Mesendoderm (in vitro differentiated cells): ENCODE results near the gene BMPER.

ENCODE experiments used
- DNase-seq: peaks from one replicate; pipeline ENCODE4 v3.0.0; 2013
- H2AK5ac ChIP-seq: 2 replicates; pipeline ENCODE4 v1.6.1; 2013; ENCODE audit warnings: low read length, inconsistent platforms
- H2BK120ac ChIP-seq: 2 replicates; pipeline ENCODE4 v1.6.1; 2013; ENCODE audit warnings: low read depth, mild to moderate bottlenecking, low read length, moderate library complexity, mixed read lengths
- H2BK15ac ChIP-seq: replicated peaks from 2 replicates; pipeline ENCODE4 v1.6.1; 2013; ENCODE audit warnings: low read depth, mild to moderate bottlenecking, moderate library complexity
- H2BK5ac ChIP-seq: 2 replicates; pipeline ENCODE4 v1.6.1; 2013; ENCODE audit warnings: low read length, inconsistent platforms
- H3K18ac ChIP-seq: 2 replicates; pipeline ENCODE4 v1.6.1; 2013; ENCODE audit warnings: mild to moderate bottlenecking, low read length, mixed read lengths
- H3K23ac ChIP-seq: one replicate; pipeline ENCODE4 v1.6.1; 2013; ENCODE audit warnings: low read length
- H3K27ac ChIP-seq: 2 replicates; pipeline ENCODE4 v1.5.1; 2013; ENCODE audit warnings: low read depth, mild to moderate bottlenecking, inconsistent platforms, low read length, moderate library complexity
- H3K27me3 ChIP-seq: 2 replicates; pipeline ENCODE4 v1.6.1; 2013; ENCODE audit warnings: low read length, control low read depth, mild to moderate bottlenecking, inconsistent platforms; ENCODE audit not compliant: insufficient read depth, poor library complexity
- H3K36me3 ChIP-seq: 2 replicates; pipeline ENCODE4 v1.6.1; 2013; ENCODE audit warnings: low read length, inconsistent platforms; ENCODE audit not compliant: control insufficient read depth, insufficient read depth
- H3K4ac ChIP-seq: one replicate; pipeline ENCODE4 v1.6.1; 2013; ENCODE audit warnings: low read depth, mild to moderate bottlenecking, low read length, moderate library complexity
- H3K4me1 ChIP-seq: 2 replicates; pipeline ENCODE4 v1.6.1; 2013; ENCODE audit warnings: low read depth, low read length, inconsistent platforms; ENCODE audit not compliant: control insufficient read depth
- H3K4me2 ChIP-seq: 2 replicates; pipeline ENCODE4 v1.6.1; 2013; ENCODE audit warnings: low read length
- H3K4me3 ChIP-seq: 2 replicates; pipeline ENCODE4 v1.5.1; 2013; ENCODE audit warnings: mild to moderate bottlenecking, low read length
- H3K56ac ChIP-seq: one replicate; pipeline ENCODE4 v1.6.1; 2013; ENCODE audit warnings: low read length
- H3K79me1 ChIP-seq: 2 replicates; pipeline ENCODE4 v1.6.1; 2013; ENCODE audit warnings: low read length, inconsistent platforms
- H3K79me2 ChIP-seq: 2 replicates; pipeline ENCODE4 v1.6.1; 2013; ENCODE audit warnings: mild to moderate bottlenecking, low read length; ENCODE audit not compliant: control insufficient read depth, insufficient read depth
- H3K9ac ChIP-seq: 2 replicates; pipeline ENCODE4 v1.6.1; 2013; ENCODE audit warnings: low read length, inconsistent platforms
- H4K5ac ChIP-seq: one replicate; pipeline ENCODE4 v1.6.1; 2013; ENCODE audit warnings: low read length
- H4K8ac ChIP-seq: one replicate; pipeline ENCODE4 v1.6.1; 2013; ENCODE audit warnings: low read depth, mild to moderate bottlenecking, control low read depth, low read length, moderate library complexity
- whole genome bisulfite sequencing: extraction: QIAGEN DNeasy Blood & Tissue Kit; methylation state at CpG from one replicate; pipeline ENCODE4 v1.1.7; 2013; ENCODE audit warnings: low lambda C conversion rate, missing lambda C conversion rate; ENCODE audit not compliant: insufficient coverage; ENCODE audit errors: extremely low coverage; 5-methylcytosine and 5-hydroxymethylcytosine counted together

The BMPER gene

GRCh38 chr7:34155220-34155908, 250.0 kb downstream of the BMPER start:
- Histone ChIP-seq H4K5ac (no peak overlapping the region), H3K27ac (no peak overlapping the region), H3K4me2 (no peak overlapping the region), H3K79me2 (no peaks in the 10 kb centered on the region), H2BK5ac (no peak overlapping the region), H3K4me3 (no peak overlapping the region), H2AK5ac (no peak overlapping the region), H3K56ac (no peak overlapping the region), H3K23ac (no peak overlapping the region), H4K8ac (no peak overlapping the region), H3K18ac (no peak overlapping the region), H3K9ac (no peak overlapping the region), H2BK120ac (no peak overlapping the region), H3K36me3 (no peaks in the 10 kb centered on the region), H3K4ac (no peak overlapping the region), H3K4me1 (no peaks in the 10 kb centered on the region), H2BK15ac (no peak overlapping the region), H3K79me1 (no peaks in the 10 kb centered on the region), H3K27me3 (no peaks in the 10 kb centered on the region)
- no CpG with 5 or more reads among the region's 3 CpGs for WGBS
- DNase-seq = no peak

- Histone ChIP-seq H4K5ac (no peak overlapping the region), H3K4ac (no peak overlapping the region)
- DNase-seq = no peak
These were observed 251.0 kb downstream of the BMPER start for GRCh38 chr7:34156336-34156735.

GRCh38 chr7:34157137-34157536, 251.8 kb downstream of the BMPER start:
- no peak for DNase-seq
- Histone ChIP-seq H3K23ac (no peak overlapping the region), H3K36me3 (no peaks in the 10 kb centered on the region), H2BK120ac (no peak overlapping the region), H3K18ac (no peak overlapping the region), H3K4me1 (no peaks in the 10 kb centered on the region), H2BK5ac (no peak overlapping the region), H3K56ac (no peak overlapping the region), H3K79me1 (no peaks in the 10 kb centered on the region), H3K79me2 (no peaks in the 10 kb centered on the region), H4K5ac (no peak overlapping the region), H3K9ac (no peak overlapping the region), H2AK5ac (no peak overlapping the region), H3K27me3 (no peaks in the 10 kb centered on the region), H3K4me3 (no peak overlapping the region), H4K8ac (no peak overlapping the region), H2BK15ac (no peak overlapping the region), H3K27ac (no peak overlapping the region), H3K4me2 (no peak overlapping the region), H3K4ac (no peak overlapping the region)
- no CpG with 5 or more reads among the region's 2 CpGs for WGBS

More at GRCh38 chr7:34156336-34156735, 251.0 kb downstream of the BMPER start:
- no peaks in the 10 kb centered on the region for H3K79me2 ChIP-seq
- H3K23ac ChIP-seq = no peak overlapping the region
- no peaks in the 10 kb centered on the region for H3K79me1 ChIP-seq
- H3K56ac ChIP-seq = no peak overlapping the region
- no peaks in the 10 kb centered on the region for H3K4me1 ChIP-seq
- no peak overlapping the region for H2BK120ac ChIP-seq
- H3K4me3 ChIP-seq = no peak overlapping the region
- H2BK15ac ChIP-seq = no peak overlapping the region
- H3K9ac ChIP-seq = no peak overlapping the region
- no peaks in the 10 kb centered on the region for H3K36me3 ChIP-seq
- WGBS = no CpG with 5 or more reads among the region's 2 CpGs
- no peak overlapping the region for H4K8ac ChIP-seq
- H2BK5ac ChIP-seq = no peak overlapping the region
- no peak overlapping the region for H3K4me2 ChIP-seq
- H3K27ac ChIP-seq = no peak overlapping the region
- no peak overlapping the region for H2AK5ac ChIP-seq
- H3K18ac ChIP-seq = no peak overlapping the region
- H3K27me3 ChIP-seq = no peaks in the 10 kb centered on the region

GRCh38 chr7:34158368-34159153, 253.2 kb downstream of the BMPER start:
- H3K36me3 ChIP-seq = no peaks in the 10 kb centered on the region
- H3K4me2 ChIP-seq = no peak overlapping the region
- H4K8ac ChIP-seq = no peak overlapping the region
- no peak overlapping the region for H3K56ac ChIP-seq
- H2BK120ac ChIP-seq = no peak overlapping the region
- H3K27me3 ChIP-seq = no peaks in the 10 kb centered on the region
- no peak overlapping the region for H2BK15ac ChIP-seq
- H3K27ac ChIP-seq = no peak overlapping the region
- H3K4me1 ChIP-seq = no peaks in the 10 kb centered on the region
- no peak overlapping the region for H3K9ac ChIP-seq
- H3K18ac ChIP-seq = no peak overlapping the region
- whole genome bisulfite sequencing = no CpG with 5 or more reads among the region's 12 CpGs
- no peak overlapping the region for H4K5ac ChIP-seq
- H2BK5ac ChIP-seq = no peak overlapping the region
- H3K23ac ChIP-seq = no peak overlapping the region
- no peak overlapping the region for H3K4me3 ChIP-seq
- no peaks in the 10 kb centered on the region for H3K79me1 ChIP-seq
- no peak overlapping the region for H3K4ac ChIP-seq
- H2AK5ac ChIP-seq = no peak overlapping the region
- DNase-seq = peak; percentile 68
- no peaks in the 10 kb centered on the region for H3K79me2 ChIP-seq

DNA sequence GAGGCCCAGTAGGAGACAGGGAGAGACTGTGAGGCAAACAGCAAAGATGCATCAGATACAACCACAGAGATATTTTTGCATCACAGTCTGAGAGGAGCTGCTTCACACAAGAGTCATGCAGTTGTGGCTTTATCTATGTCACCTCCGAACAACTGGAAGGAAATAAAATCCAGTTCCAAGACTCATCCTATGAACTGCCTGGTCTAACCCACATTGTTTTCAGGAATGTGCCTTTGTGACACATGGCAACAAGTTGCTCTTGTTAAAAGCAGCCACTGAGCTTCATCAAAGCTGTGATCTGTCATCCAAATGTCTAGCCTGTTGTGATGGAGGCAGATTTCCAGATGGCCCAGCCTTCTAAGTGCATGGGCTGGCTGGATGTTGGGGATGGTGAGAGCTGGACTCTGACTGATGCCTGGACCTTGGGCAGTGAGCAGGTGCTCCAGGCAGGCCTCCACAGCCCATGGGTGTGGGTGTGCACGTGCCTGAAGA, 255.0 kb downstream of the BMPER start:
- Histone ChIP-seq H2AK5ac (no peak overlapping the region), H3K4ac (no peak overlapping the region), H3K79me1 (no peaks in the 10 kb centered on the region), H2BK15ac (no peak overlapping the region), H3K79me2 (no peaks in the 10 kb centered on the region), H3K4me1 (no peaks in the 10 kb centered on the region), H2BK120ac (no peak overlapping the region), H4K5ac (no peak overlapping the region), H3K27ac (no peak overlapping the region), H3K23ac (no peak overlapping the region), H3K36me3 (no peaks in the 10 kb centered on the region), H2BK5ac (no peak overlapping the region), H3K56ac (no peak overlapping the region), H3K18ac (no peak overlapping the region), H3K4me2 (no peak overlapping the region), H3K4me3 (no peak overlapping the region), H4K8ac (no peak overlapping the region), H3K27me3 (no peaks in the 10 kb centered on the region), H3K9ac (no peak overlapping the region)
- no CpG with 5 or more reads among the region's 2 CpGs for WGBS
- DNase-seq = no peak
